ENCODE results near the gene SPSB4.

The SPSB4 gene

GRCh38 chr3:141100112-141100511 is 49.0 kb downstream of the SPSB4 start:
- WGBS, result 95% methylated on average over 3 of the region's 3 CpGs
- Histone ChIP-seq H3K36me3 (ENCODE audit: insufficient read depth, low read length) (no peaks in the 10 kb centered on the region), H3K9ac (ENCODE audit: low read depth, low read length) (no peak overlapping the region), H3K4me1 (ENCODE audit: insufficient read depth, low read length) (peaks cover 19% of the 10 kb centered on the region; the same call in 1 of the 2 replicates), H3K27ac (ENCODE audit: low read depth, low read length) (no peak overlapping the region), H3K9me3 (ENCODE audit: insufficient read depth, low read depth, low read length) (no peaks in the 10 kb centered on the region), H3K4me3 (ENCODE audit: low read length) (no peak overlapping the region), H3K27me3 (ENCODE audit: insufficient read depth, low read length) (no peaks in the 10 kb centered on the region)

- Histone ChIP-seq H3K4me1 (ENCODE audit: insufficient read depth, low read length) (peaks cover 17% of the 10 kb centered on the region; the same call in 1 of the 2 replicates), H3K4me3 (ENCODE audit: low read length) (no peak overlapping the region), H3K27me3 (ENCODE audit: insufficient read depth, low read length) (no peaks in the 10 kb centered on the region), H3K27ac (ENCODE audit: low read depth, low read length) (no peak overlapping the region), H3K9me3 (ENCODE audit: insufficient read depth, low read depth, low read length) (no peaks in the 10 kb centered on the region), H3K36me3 (ENCODE audit: insufficient read depth, low read length) (no peaks in the 10 kb centered on the region), H3K9ac (ENCODE audit: low read depth, low read length) (no peak overlapping the region)
- WGBS, result 94% methylated on average over 8 of the region's 8 CpGs
These were observed 49.6 kb downstream of the SPSB4 start for GRCh38 chr3:141100531-141101320.

- H3K27ac ChIP-seq (ENCODE audit: low read depth, low read length), result no peak overlapping the region
- H3K9me3 ChIP-seq (ENCODE audit: insufficient read depth, low read depth, low read length), result no peaks in the 10 kb centered on the region
- 97% methylated on average over 1 of the region's 1 CpG for WGBS
- H3K4me3 ChIP-seq (ENCODE audit: low read length), result no peak overlapping the region
- H3K36me3 ChIP-seq (ENCODE audit: insufficient read depth, low read length), result no peaks in the 10 kb centered on the region
- no peak overlapping the region for H3K9ac ChIP-seq (ENCODE audit: low read depth, low read length)
- peaks cover 17% of the 10 kb centered on the region for H3K4me1 ChIP-seq (ENCODE audit: insufficient read depth, low read length)
- H3K27me3 ChIP-seq (ENCODE audit: insufficient read depth, low read length), result no peaks in the 10 kb centered on the region
These were observed 51.2 kb downstream of the SPSB4 start for GRCh38 chr3:141102372-141102771.

GRCh38 chr3:141103067-141103466 is 51.9 kb downstream of the SPSB4 start:
- peaks cover 17% of the 10 kb centered on the region for H3K4me1 ChIP-seq (ENCODE audit: insufficient read depth, low read length)
- no peak overlapping the region for H3K4me3 ChIP-seq (ENCODE audit: low read length)
- H3K9ac ChIP-seq (ENCODE audit: low read depth, low read length), result no peak overlapping the region
- no peaks in the 10 kb centered on the region for H3K27me3 ChIP-seq (ENCODE audit: insufficient read depth, low read length)
- no peaks in the 10 kb centered on the region for H3K9me3 ChIP-seq (ENCODE audit: insufficient read depth, low read depth, low read length)
- H3K36me3 ChIP-seq (ENCODE audit: insufficient read depth, low read length), result no peaks in the 10 kb centered on the region
- WGBS, result 74% methylated on average over 2 of the region's 2 CpGs
- H3K27ac ChIP-seq (ENCODE audit: low read depth, low read length), result no peak overlapping the region

GRCh38 chr3:141103503-141103902 is 52.4 kb downstream of the SPSB4 start:
- 93% methylated on average over 4 of the region's 4 CpGs for WGBS
- H3K36me3 ChIP-seq (ENCODE audit: insufficient read depth, low read length), result no peaks in the 10 kb centered on the region
- no peak overlapping the region for H3K9ac ChIP-seq (ENCODE audit: low read depth, low read length)
- H3K4me1 ChIP-seq (ENCODE audit: insufficient read depth, low read length), result peaks cover 17% of the 10 kb centered on the region
- H3K4me3 ChIP-seq (ENCODE audit: low read length), result no peak overlapping the region
- H3K9me3 ChIP-seq (ENCODE audit: insufficient read depth, low read depth, low read length), result no peaks in the 10 kb centered on the region
- H3K27ac ChIP-seq (ENCODE audit: low read depth, low read length), result no peak overlapping the region
- no peaks in the 10 kb centered on the region for H3K27me3 ChIP-seq (ENCODE audit: insufficient read depth, low read length)

GRCh38 chr3:141104151-141104821 is 53.1 kb downstream of the SPSB4 start:
- H3K27ac ChIP-seq (ENCODE audit: low read depth, low read length), result no peak overlapping the region
- 77% methylated on average over 12 of the region's 12 CpGs for WGBS

GRCh38 chr3:141105828-141106628 is 54.9 kb downstream of the SPSB4 start:
- Histone ChIP-seq H3K9me3 (ENCODE audit: insufficient read depth, low read depth, low read length) (no peaks in the 10 kb centered on the region), H3K4me1 (ENCODE audit: insufficient read depth, low read length) (peaks cover 17% of the 10 kb centered on the region), H3K27me3 (ENCODE audit: insufficient read depth, low read length) (no peaks in the 10 kb centered on the region), H3K4me3 (ENCODE audit: low read length) (no peak overlapping the region), H3K9ac (ENCODE audit: low read depth, low read length) (no peak overlapping the region), H3K27ac (ENCODE audit: low read depth, low read length) (no peak overlapping the region), H3K36me3 (ENCODE audit: insufficient read depth, low read length) (no peaks in the 10 kb centered on the region)
- WGBS, result 54% methylated on average over 6 of the region's 7 CpGs

More at GRCh38 chr3:141104151-141104821, 53.1 kb downstream of the SPSB4 start:
- Histone ChIP-seq H3K36me3 (ENCODE audit: insufficient read depth, low read length) (no peaks in the 10 kb centered on the region), H3K9me3 (ENCODE audit: insufficient read depth, low read depth, low read length) (no peaks in the 10 kb centered on the region), H3K4me1 (ENCODE audit: insufficient read depth, low read length) (peaks cover 17% of the 10 kb centered on the region), H3K4me3 (ENCODE audit: low read length) (no peak overlapping the region), H3K27me3 (ENCODE audit: insufficient read depth, low read length) (no peaks in the 10 kb centered on the region), H3K9ac (ENCODE audit: low read depth, low read length) (no peak overlapping the region)

- no peak overlapping the region for H3K27ac ChIP-seq (ENCODE audit: low read depth, low read length)
- no peaks in the 10 kb centered on the region for H3K9me3 ChIP-seq (ENCODE audit: insufficient read depth, low read depth, low read length)
- H3K4me3 ChIP-seq (ENCODE audit: low read length), result no peak overlapping the region
- no peak overlapping the region for H3K9ac ChIP-seq (ENCODE audit: low read depth, low read length)
- no peaks in the 10 kb centered on the region for H3K27me3 ChIP-seq (ENCODE audit: insufficient read depth, low read length)
- peaks cover 17% of the 10 kb centered on the region for H3K4me1 ChIP-seq (ENCODE audit: insufficient read depth, low read length)
- no peaks in the 10 kb centered on the region for H3K36me3 ChIP-seq (ENCODE audit: insufficient read depth, low read length)
- 93% methylated on average over 1 of the region's 2 CpGs for WGBS
These were observed 55.7 kb downstream of the SPSB4 start for GRCh38 chr3:141106842-141107241.

- Histone ChIP-seq H3K36me3 (ENCODE audit: insufficient read depth, low read length) (no peaks in the 10 kb centered on the region), H3K9me3 (ENCODE audit: insufficient read depth, low read depth, low read length) (no peaks in the 10 kb centered on the region), H3K27ac (ENCODE audit: low read depth, low read length) (no peak overlapping the region), H3K9ac (ENCODE audit: low read depth, low read length) (no peak overlapping the region), H3K4me1 (ENCODE audit: insufficient read depth, low read length) (peaks cover 14% of the 10 kb centered on the region), H3K27me3 (ENCODE audit: insufficient read depth, low read length) (no peaks in the 10 kb centered on the region), H3K4me3 (ENCODE audit: low read length) (no peak overlapping the region)
- 96% methylated on average over 6 of the region's 6 CpGs for WGBS
These were observed 56.9 kb downstream of the SPSB4 start for GRCh38 chr3:141108039-141108438.

GRCh38 chr3:141109751-141110150 is 58.6 kb downstream of the SPSB4 start:
- Histone ChIP-seq H3K9me3 (ENCODE audit: insufficient read depth, low read depth, low read length) (no peaks in the 10 kb centered on the region), H3K4me3 (ENCODE audit: low read length) (no peak overlapping the region), H3K9ac (ENCODE audit: low read depth, low read length) (no peak overlapping the region), H3K27ac (ENCODE audit: low read depth, low read length) (no peak overlapping the region), H3K4me1 (ENCODE audit: insufficient read depth, low read length) (peaks cover 3% of the 10 kb centered on the region; the same call in 1 of the 2 replicates), H3K27me3 (ENCODE audit: insufficient read depth, low read length) (no peaks in the 10 kb centered on the region), H3K36me3 (ENCODE audit: insufficient read depth, low read length) (no peaks in the 10 kb centered on the region)
- WGBS, result 77% methylated on average over 7 of the region's 7 CpGs

- no peaks in the 10 kb centered on the region for H3K36me3 ChIP-seq (ENCODE audit: insufficient read depth, low read length)
- no peaks in the 10 kb centered on the region; the same call in 1 of the 2 replicates for H3K4me1 ChIP-seq (ENCODE audit: insufficient read depth, low read length)
- no peak overlapping the region for H3K9ac ChIP-seq (ENCODE audit: low read depth, low read length)
- H3K27me3 ChIP-seq (ENCODE audit: insufficient read depth, low read length), result no peaks in the 10 kb centered on the region
- no peak overlapping the region for H3K27ac ChIP-seq (ENCODE audit: low read depth, low read length)
- H3K9me3 ChIP-seq (ENCODE audit: insufficient read depth, low read depth, low read length), result no peaks in the 10 kb centered on the region
- H3K4me3 ChIP-seq (ENCODE audit: low read length), result no peak overlapping the region
These were observed 59.2 kb downstream of the SPSB4 start for GRCh38 chr3:141110322-141110721.

Measured in HUES64 (cell line).